Mammary epithelial cell (primary cell): Measurements from ENCODE around the gene LYPD6B.

Source experiments
- EZH2 ChIP-seq: IDR thresholded peaks from 2 replicates; pipeline ENCODE4 v1.6.1; 2012; ENCODE audit warnings: low read length, inconsistent platforms, borderline replicate concordance
- TF ChIP-seq, protein P1 (sequence below), 2 donors: IDR thresholded peaks in 1 of 2; conservative IDR thresholded peaks in 1 of 2; 2 replicates each; pipeline ENCODE4 v1.5.1; 2011 to 2012; ENCODE audit warnings: inconsistent platforms in 2 of 2, low read length in 2 of 2, mild to moderate bottlenecking in 2 of 2, control low read depth in 1 of 2, low read depth in 1 of 2; ENCODE audit not compliant: insufficient read depth in 1 of 2; ENCODE audit errors: extremely low read depth in 1 of 2

DNA sequence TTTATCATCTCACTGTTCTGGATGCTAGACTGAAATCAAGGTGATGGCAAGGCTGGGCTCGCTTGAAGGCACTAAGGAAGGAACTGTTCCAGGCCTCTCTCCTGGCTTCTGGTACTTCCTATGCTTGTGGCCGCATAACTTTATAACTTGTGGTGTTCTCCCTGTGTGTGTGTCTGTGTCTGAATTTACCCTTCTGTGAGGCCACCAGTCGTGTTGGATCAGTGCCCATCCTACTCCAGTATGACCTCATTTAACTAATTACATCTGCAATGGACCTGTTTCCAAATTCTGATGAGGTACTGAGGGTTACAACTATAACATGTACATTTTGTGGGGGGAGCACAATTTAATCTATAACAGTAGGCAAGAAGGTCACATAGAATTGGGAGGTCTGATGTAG lies 41.6 kb downstream of the LYPD6B start:
- TF ChIP-seq, protein P1, sequence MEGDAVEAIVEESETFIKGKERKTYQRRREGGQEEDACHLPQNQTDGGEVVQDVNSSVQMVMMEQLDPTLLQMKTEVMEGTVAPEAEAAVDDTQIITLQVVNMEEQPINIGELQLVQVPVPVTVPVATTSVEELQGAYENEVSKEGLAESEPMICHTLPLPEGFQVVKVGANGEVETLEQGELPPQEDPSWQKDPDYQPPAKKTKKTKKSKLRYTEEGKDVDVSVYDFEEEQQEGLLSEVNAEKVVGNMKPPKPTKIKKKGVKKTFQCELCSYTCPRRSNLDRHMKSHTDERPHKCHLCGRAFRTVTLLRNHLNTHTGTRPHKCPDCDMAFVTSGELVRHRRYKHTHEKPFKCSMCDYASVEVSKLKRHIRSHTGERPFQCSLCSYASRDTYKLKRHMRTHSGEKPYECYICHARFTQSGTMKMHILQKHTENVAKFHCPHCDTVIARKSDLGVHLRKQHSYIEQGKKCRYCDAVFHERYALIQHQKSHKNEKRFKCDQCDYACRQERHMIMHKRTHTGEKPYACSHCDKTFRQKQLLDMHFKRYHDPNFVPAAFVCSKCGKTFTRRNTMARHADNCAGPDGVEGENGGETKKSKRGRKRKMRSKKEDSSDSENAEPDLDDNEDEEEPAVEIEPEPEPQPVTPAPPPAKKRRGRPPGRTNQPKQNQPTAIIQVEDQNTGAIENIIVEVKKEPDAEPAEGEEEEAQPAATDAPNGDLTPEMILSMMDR (conservative IDR thresholded peaks at IDR 0.05 in 1 of 2, IDR thresholded peaks at IDR 0.05 in 1 of 2; ENCODE audit: extremely low read depth in 1 of 2, insufficient read depth in 1 of 2, low read depth in 1 of 2, low read length in 2 of 2), result no peak
- TF ChIP-seq EZH2, result no peak
